SK-N-SH (cell line): Measurements from ENCODE around the gene PIK3R2.

Experiments used
- ELF1 ChIP-seq: IDR thresholded peaks from 2 replicates; pipeline ENCODE4 v1.4.0; 2012
- EP300 ChIP-seq, 2 experiments: IDR thresholded peaks; 2 replicates each; pipeline versions ENCODE4 v1.4.0 to v1.6.1; 2012; ENCODE audit warnings: borderline replicate concordance in 1 of 2, low read depth in 1 of 2, low read length in 1 of 2
- EZH2phosphoT487 ChIP-seq: fragments of 200-600 bp; sonication (generic); IDR thresholded peaks from 2 replicates; pipeline ENCODE4 v1.6.1; 2017; ENCODE audit warnings: low read depth, mixed run types, mild to moderate bottlenecking, antibody characterized with exemption, moderate library complexity, borderline replicate concordance
- JUND ChIP-seq: IDR thresholded peaks from 2 replicates; pipeline ENCODE4 v1.4.0; 2012
- POLR2AphosphoS5 ChIP-seq: IDR thresholded peaks from 2 replicates; pipeline ENCODE4 v1.6.1; 2012; ENCODE audit warnings: low read depth, low read length
- RAD21 ChIP-seq: IDR thresholded peaks from 2 replicates; pipeline ENCODE4 v1.6.1; 2012; ENCODE audit warnings: mild to moderate bottlenecking, low read length
- RCOR1 ChIP-seq: fragments of 150-350 bp; IDR thresholded peaks from 2 replicates; pipeline ENCODE4 v1.6.1; 2017; ENCODE audit warnings: antibody characterized with exemption, low read length
- RFX5 ChIP-seq: IDR thresholded peaks from 2 replicates; pipeline ENCODE4 v1.6.1; 2012; ENCODE audit warnings: mild to moderate bottlenecking, improper control_type of control experiment, low read length
- TF ChIP-seq, protein P1 (sequence below): fragments of 200-600 bp; sonication (generic); IDR thresholded peaks from 2 replicates; pipeline ENCODE4 v1.6.1; 2017; ENCODE audit warnings: antibody characterized with exemption, mild to moderate bottlenecking, moderate library complexity
- TF ChIP-seq, protein P2 (sequence below): IDR thresholded peaks from 2 replicates; pipeline ENCODE4 v1.4.0; 2012; ENCODE audit warnings: low read depth, borderline replicate concordance
- TF ChIP-seq, protein P3 (sequence below): IDR thresholded peaks from 2 replicates; pipeline ENCODE4 v1.4.0; 2012; ENCODE audit warnings: low read depth, borderline replicate concordance

DNA sequence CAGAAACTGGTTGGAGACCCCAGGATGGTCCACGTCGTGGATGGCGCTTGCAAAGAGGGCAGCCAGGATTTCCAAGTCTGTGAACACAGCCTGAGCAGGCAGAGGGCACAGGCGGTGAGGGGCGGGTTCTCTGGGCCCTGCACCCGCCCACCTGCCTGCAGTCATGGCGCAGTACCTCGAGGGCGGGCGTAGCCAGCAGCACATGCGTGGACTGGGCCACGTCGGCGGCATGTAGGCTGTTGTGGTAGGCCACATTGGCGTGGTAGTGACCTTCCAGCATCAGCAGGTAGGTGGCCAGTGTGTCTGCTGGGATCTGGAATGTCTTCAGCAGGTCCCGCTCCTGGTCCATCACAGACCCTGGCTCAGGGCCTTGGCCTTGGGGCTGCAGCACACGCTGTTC lies 65.2 kb downstream of the PIK3R2 start:
- TF ChIP-seq, protein P1, sequence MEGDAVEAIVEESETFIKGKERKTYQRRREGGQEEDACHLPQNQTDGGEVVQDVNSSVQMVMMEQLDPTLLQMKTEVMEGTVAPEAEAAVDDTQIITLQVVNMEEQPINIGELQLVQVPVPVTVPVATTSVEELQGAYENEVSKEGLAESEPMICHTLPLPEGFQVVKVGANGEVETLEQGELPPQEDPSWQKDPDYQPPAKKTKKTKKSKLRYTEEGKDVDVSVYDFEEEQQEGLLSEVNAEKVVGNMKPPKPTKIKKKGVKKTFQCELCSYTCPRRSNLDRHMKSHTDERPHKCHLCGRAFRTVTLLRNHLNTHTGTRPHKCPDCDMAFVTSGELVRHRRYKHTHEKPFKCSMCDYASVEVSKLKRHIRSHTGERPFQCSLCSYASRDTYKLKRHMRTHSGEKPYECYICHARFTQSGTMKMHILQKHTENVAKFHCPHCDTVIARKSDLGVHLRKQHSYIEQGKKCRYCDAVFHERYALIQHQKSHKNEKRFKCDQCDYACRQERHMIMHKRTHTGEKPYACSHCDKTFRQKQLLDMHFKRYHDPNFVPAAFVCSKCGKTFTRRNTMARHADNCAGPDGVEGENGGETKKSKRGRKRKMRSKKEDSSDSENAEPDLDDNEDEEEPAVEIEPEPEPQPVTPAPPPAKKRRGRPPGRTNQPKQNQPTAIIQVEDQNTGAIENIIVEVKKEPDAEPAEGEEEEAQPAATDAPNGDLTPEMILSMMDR: no peak
- TF ChIP-seq JUND: no peak
- TF ChIP-seq ELF1: no peak
- no peak for TF ChIP-seq POLR2AphosphoS5
- no peak for TF ChIP-seq EP300 (IDR thresholded peaks at IDR 0.05; ENCODE audit: borderline replicate concordance in 1 of 2, low read depth in 1 of 2, low read length in 1 of 2)
- TF ChIP-seq RFX5: no peak
- no peak for TF ChIP-seq RCOR1
- TF ChIP-seq, protein P2, sequence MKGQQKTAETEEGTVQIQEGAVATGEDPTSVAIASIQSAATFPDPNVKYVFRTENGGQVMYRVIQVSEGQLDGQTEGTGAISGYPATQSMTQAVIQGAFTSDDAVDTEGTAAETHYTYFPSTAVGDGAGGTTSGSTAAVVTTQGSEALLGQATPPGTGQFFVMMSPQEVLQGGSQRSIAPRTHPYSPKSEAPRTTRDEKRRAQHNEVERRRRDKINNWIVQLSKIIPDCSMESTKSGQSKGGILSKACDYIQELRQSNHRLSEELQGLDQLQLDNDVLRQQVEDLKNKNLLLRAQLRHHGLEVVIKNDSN: no peak
- TF ChIP-seq, protein P3, sequence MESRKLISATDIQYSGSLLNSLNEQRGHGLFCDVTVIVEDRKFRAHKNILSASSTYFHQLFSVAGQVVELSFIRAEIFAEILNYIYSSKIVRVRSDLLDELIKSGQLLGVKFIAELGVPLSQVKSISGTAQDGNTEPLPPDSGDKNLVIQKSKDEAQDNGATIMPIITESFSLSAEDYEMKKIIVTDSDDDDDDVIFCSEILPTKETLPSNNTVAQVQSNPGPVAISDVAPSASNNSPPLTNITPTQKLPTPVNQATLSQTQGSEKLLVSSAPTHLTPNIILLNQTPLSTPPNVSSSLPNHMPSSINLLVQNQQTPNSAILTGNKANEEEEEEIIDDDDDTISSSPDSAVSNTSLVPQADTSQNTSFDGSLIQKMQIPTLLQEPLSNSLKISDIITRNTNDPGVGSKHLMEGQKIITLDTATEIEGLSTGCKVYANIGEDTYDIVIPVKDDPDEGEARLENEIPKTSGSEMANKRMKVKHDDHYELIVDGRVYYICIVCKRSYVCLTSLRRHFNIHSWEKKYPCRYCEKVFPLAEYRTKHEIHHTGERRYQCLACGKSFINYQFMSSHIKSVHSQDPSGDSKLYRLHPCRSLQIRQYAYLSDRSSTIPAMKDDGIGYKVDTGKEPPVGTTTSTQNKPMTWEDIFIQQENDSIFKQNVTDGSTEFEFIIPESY: no peak
- TF ChIP-seq RAD21: no peak
- TF ChIP-seq EZH2phosphoT487: no peak
